Stimulated activated CD8-positive, alpha-beta memory T cell treated with anti-CD3 and anti-CD28 coated beads, Interleukin-4, amount 100 ng/mL, for 24 hours (primary cell): ENCODE results near the gene CLEC4G.
"Not testable (repeated sequence)": the region's sequence is repeated elsewhere in the genome, so short reads cannot be mapped to it uniquely, and the experiment has no call there.

ENCODE experiments used
- DNase-seq: peaks from one replicate; pipeline ENCODE4 v3.0.0-alpha.2; 2020; ENCODE audit warnings: low read depth

CLEC4G gene

GRCh38 chr19:7732045-7732444 is at the start of gene CLEC4G:
Gene CLEC4G (minus strand): TSS chr19:7732110. CDS start chr19:7732102, 8 bp downstream.
- DNase-seq: no peak

- DNase-seq: no peak
Observed at GRCh38 chr19:7781157-7781556, 49.2 kb upstream of the CLEC4G start.

- no peak for DNase-seq
Observed at GRCh38 chr19:7779631-7780486, 47.9 kb upstream of the CLEC4G start.

- DNase-seq: no peak
Observed at GRCh38 chr19:7778081-7778480, 46.2 kb upstream of the CLEC4G start.

GRCh38 chr19:7775761-7776160 is 43.9 kb upstream of the CLEC4G start:
- DNase-seq: no peak

- no peak for DNase-seq
Observed at GRCh38 chr19:7773841-7774240, 41.9 kb upstream of the CLEC4G start.

GRCh38 chr19:7772752-7773291 is 40.9 kb upstream of the CLEC4G start:
- no peak for DNase-seq

- no peak for DNase-seq
Observed at GRCh38 chr19:7771072-7771471, 39.2 kb upstream of the CLEC4G start.

- no peak for DNase-seq
Observed at GRCh38 chr19:7769171-7769570, 37.3 kb upstream of the CLEC4G start.

- no peak for DNase-seq
Observed at GRCh38 chr19:7767487-7767886, 35.6 kb upstream of the CLEC4G start.

GRCh38 chr19:7766535-7766934 is 34.6 kb upstream of the CLEC4G start:
- no peak for DNase-seq

GRCh38 chr19:7765043-7765442 is 33.1 kb upstream of the CLEC4G start:
- DNase-seq: not testable (repeated sequence)

- not testable (repeated sequence) for DNase-seq
Observed at GRCh38 chr19:7764157-7764556, 32.2 kb upstream of the CLEC4G start.

GRCh38 chr19:7763696-7764095 is 31.8 kb upstream of the CLEC4G start:
- no peak for DNase-seq

GRCh38 chr19:7762719-7763293 is 30.9 kb upstream of the CLEC4G start, which contains the start of gene CLEC4M:
Gene CLEC4M (plus strand): TSS chr19:7763243. CDS start chr19:7763267, 24 bp downstream.
- no peak for DNase-seq

- DNase-seq: no peak
Observed at GRCh38 chr19:7759156-7759555, 27.2 kb upstream of the CLEC4G start.

GRCh38 chr19:7757358-7757757 is 25.4 kb upstream of the CLEC4G start:
- DNase-seq: no peak

- DNase-seq: no peak
Observed at GRCh38 chr19:7756258-7756657, 24.3 kb upstream of the CLEC4G start.

GRCh38 chr19:7751157-7751783 is 19.4 kb upstream of the CLEC4G start:
- no peak for DNase-seq

- no peak for DNase-seq
Observed at GRCh38 chr19:7748756-7749155, 16.8 kb upstream of the CLEC4G start.

- no peak for DNase-seq
Observed at GRCh38 chr19:7748171-7748570, 16.3 kb upstream of the CLEC4G start.
